Liver (tissue), 9 donors: ENCODE data around the gene CD101. TPM values are rescaled to one million over a fixed set of nuclear protein-coding genes. Genes with fewer than 3 reads are reported as not detected.

ENCODE experiments used
- DNase-seq: peaks from one replicate; pipeline ENCODE4 v3.0.0-alpha.2; 2017; ENCODE audit warnings: low spot score
- H3K27ac ChIP-seq, 2 donors: one replicate each; pipeline ENCODE4 v1.7.0; 2013; ENCODE audit warnings: inconsistent platforms in 2 of 2, low read length in 2 of 2, control low read depth in 1 of 2, low read depth in 1 of 2, mild to moderate bottlenecking in 1 of 2
- H3K27me3 ChIP-seq, 4 donors: one replicate each; pipeline versions ENCODE4 v1.6.1 to v1.7.0; 2013; ENCODE audit warnings: low read length in 3 of 4, inconsistent platforms in 1 of 4, mild to moderate bottlenecking in 1 of 4, moderate library complexity in 1 of 4; ENCODE audit not compliant: control insufficient read depth in 4 of 4, insufficient read depth in 4 of 4
- H3K36me3 ChIP-seq, 4 donors: one replicate each; pipeline versions ENCODE4 v1.6.1 to v1.7.0; 2013; ENCODE audit warnings: low read length in 3 of 4, mild to moderate bottlenecking in 3 of 4, low read depth in 1 of 4, moderate library complexity in 1 of 4; ENCODE audit not compliant: control insufficient read depth in 4 of 4, insufficient read depth in 3 of 4
- H3K4me1 ChIP-seq, 4 donors: one replicate each; pipeline versions ENCODE4 v1.6.1 to v1.7.0; 2013; ENCODE audit warnings: low read length in 3 of 4, mild to moderate bottlenecking in 3 of 4, moderate library complexity in 1 of 4; ENCODE audit not compliant: control insufficient read depth in 4 of 4, insufficient read depth in 4 of 4
- H3K4me3 ChIP-seq, 3 donors: one replicate each; pipeline versions ENCODE4 v1.6.1 to v1.7.0; 2013; ENCODE audit warnings: low read length in 3 of 3, control low read depth in 1 of 3, low read depth in 1 of 3, mild to moderate bottlenecking in 1 of 3
- H3K9ac ChIP-seq, 2 donors: one replicate each; pipeline ENCODE4 v1.7.0; 2013; ENCODE audit warnings: low read length in 2 of 2, mild to moderate bottlenecking in 2 of 2, moderate library complexity in 2 of 2, control low read depth in 1 of 2, low read depth in 1 of 2
- H3K9me3 ChIP-seq, 4 donors: one replicate each; pipeline versions ENCODE4 v1.6.1 to v1.7.0; 2013; ENCODE audit warnings: low read length in 3 of 4; ENCODE audit not compliant: control insufficient read depth in 4 of 4
- EGR1 ChIP-seq, 2 donors: IDR thresholded peaks; 2 replicates each; pipeline ENCODE4 v1.6.1; 2016 to 2018; ENCODE audit warnings: antibody characterized with exemption in 2 of 2, low read depth in 2 of 2
- FOXA2 ChIP-seq: IDR thresholded peaks from 2 replicates; pipeline ENCODE4 v1.6.1; 2016; ENCODE audit warnings: antibody characterized with exemption
- GABPA ChIP-seq, 2 donors: IDR thresholded peaks in 1 of 2; conservative IDR thresholded peaks in 1 of 2; 2 replicates each; pipeline ENCODE4 v1.6.1; 2016; ENCODE audit warnings: antibody characterized with exemption in 2 of 2, mild to moderate bottlenecking in 1 of 2, moderate library complexity in 1 of 2
- HNF4A ChIP-seq, 2 donors: conservative IDR thresholded peaks; 2 replicates each; pipeline ENCODE4 v1.6.1; 2016; ENCODE audit warnings: antibody characterized with exemption in 2 of 2, mild to moderate bottlenecking in 2 of 2
- HNF4G ChIP-seq: IDR thresholded peaks from 2 replicates; pipeline ENCODE4 v1.6.1; 2016; ENCODE audit warnings: antibody characterized with exemption
- JUND ChIP-seq, 2 donors: IDR thresholded peaks; 2 replicates each; pipeline ENCODE4 v1.6.1; 2016; ENCODE audit warnings: antibody characterized with exemption in 2 of 2
- NR2F2 ChIP-seq: IDR thresholded peaks from 2 replicates; pipeline ENCODE4 v1.6.1; 2016; ENCODE audit warnings: antibody characterized with exemption
- RXRA ChIP-seq, 2 donors: IDR thresholded peaks; 2 replicates each; pipeline ENCODE4 v1.6.1; 2017 to 2018; ENCODE audit warnings: antibody characterized with exemption in 2 of 2, mild to moderate bottlenecking in 1 of 2
- YY1 ChIP-seq: IDR thresholded peaks from 2 replicates; pipeline ENCODE4 v1.6.1; 2016; ENCODE audit warnings: antibody characterized with exemption, mild to moderate bottlenecking
- WGBS: extraction: QIAGEN DNeasy Blood & Tissue Kit; methylation state at CpG from one replicate; pipeline ENCODE4 v1.1.7; 2013; 5-methylcytosine and 5-hydroxymethylcytosine counted together
- polyA plus RNA-seq, 2 donors: library from polyadenylated mRNA; stranded (reverse) in 1 of 2; unstranded in 1 of 2; fragments of 200-250 nt in 1 of 2; fragments of >200 nt in 1 of 2; fragmentation: Nextera tagmentation in 1 of 2; extraction: Ambion mirVana in 1 of 2; gene quantifications; one replicate each; pipeline versions ENCODE4 v1.2.1 to v1.2.3, GENCODE V29; 2013 to 2015
- total RNA-seq, 2 donors: library from RNA; depleted of rRNA; stranded (reverse); fragments of >200 nt; gene quantifications; one replicate each; pipeline ENCODE4 v1.2.3, GENCODE V29; 2014
- TF ChIP-seq, protein P1 (sequence below): IDR thresholded peaks from 2 replicates; pipeline ENCODE4 v1.6.1; 2016; ENCODE audit warnings: antibody characterized with exemption
- TF ChIP-seq, protein P2 (sequence below): IDR thresholded peaks from 2 replicates; pipeline ENCODE4 v1.6.1; 2016; ENCODE audit warnings: antibody characterized with exemption
- TF ChIP-seq, protein P3 (sequence below): IDR thresholded peaks from 2 replicates; pipeline ENCODE4 v1.6.1; 2016; ENCODE audit warnings: antibody characterized with exemption, mild to moderate bottlenecking
- donor health status: healthy.
- donor health status: healthy.
- donor health status: healthy.
- donor health status: healthy.
- donor health status: healthy.

The CD101 gene
- total and polyA plus RNA-seq, 4 donors, result 0.24 to 2.0 (median 0.65) TPM

DNA sequence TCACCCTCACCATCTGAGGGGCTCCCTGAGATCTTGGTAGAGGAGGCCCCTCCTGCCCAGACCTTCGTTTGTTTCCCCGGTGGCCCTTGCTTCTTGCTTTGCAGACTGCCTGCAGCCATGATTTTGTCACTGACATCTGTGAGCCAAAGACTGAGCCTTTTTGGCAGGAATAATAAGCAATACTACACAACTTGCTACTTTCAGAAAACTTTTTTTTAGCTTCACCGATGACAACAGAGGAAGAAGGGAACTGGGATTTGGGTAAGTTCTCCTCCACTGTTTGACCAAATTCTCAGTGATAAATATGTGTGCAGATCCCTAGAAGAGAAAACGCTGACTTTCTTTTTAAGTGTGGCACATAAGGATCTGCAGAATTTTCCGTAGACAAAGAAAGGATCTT lies 11.7 kb upstream of the CD101 start:
- no peak overlapping the region for H3K4me3 ChIP-seq
- H3K27me3 ChIP-seq, result no peaks in the 10 kb centered on the region
- TF ChIP-seq NR2F2 (no peak), HNF4G (no peak), JUND (IDR thresholded peaks at IDR 0.05) (no peak), HNF4A (conservative IDR thresholded peaks at IDR 0.05) (no peak)
- TF ChIP-seq, protein P1, sequence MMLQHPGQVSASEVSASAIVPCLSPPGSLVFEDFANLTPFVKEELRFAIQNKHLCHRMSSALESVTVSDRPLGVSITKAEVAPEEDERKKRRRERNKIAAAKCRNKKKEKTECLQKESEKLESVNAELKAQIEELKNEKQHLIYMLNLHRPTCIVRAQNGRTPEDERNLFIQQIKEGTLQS, result no peak
- 80% methylated on average over 5 of the region's 5 CpGs for WGBS
- no peak overlapping the region for H3K9ac ChIP-seq
- no peak overlapping the region for H3K27ac ChIP-seq
- peaks cover 0 to 3% (median 0%) of the 10 kb centered on the region in 4 donors for H3K36me3 ChIP-seq
- H3K9me3 ChIP-seq, result no peaks in the 10 kb centered on the region
- H3K4me1 ChIP-seq, result no peaks in the 10 kb centered on the region
- no peak for DNase-seq

DNA sequence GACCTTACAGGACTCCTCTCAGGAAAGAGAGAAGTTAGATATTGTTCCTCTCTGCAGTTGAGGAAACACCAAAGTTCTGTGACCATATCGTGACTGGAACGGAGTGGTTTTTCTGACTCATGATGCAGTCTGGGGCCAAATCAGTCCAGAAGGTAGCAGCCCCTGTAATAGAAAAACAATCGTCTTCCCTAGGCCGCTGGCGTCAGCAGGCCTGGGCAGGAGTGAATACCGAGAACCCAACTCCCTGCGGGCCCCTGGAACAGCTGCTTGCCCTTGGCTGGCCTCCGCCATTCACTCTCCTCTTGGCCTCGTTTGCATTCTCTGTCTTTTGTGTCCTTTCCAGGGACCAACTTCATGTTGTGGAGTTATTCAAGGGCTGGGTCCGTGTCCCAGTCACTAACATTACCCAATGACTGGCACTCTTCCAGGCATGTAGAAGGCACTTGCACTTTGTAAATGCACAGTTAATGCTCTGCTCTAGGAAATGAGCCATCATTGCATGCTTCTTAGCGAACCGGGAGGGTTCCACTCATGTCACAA lies 10.9 kb upstream of the CD101 start:
- TF ChIP-seq JUND (IDR thresholded peaks at IDR 0.05) (no peak), GABPA (IDR thresholded peaks at IDR 0.05 in 1 of 2, conservative IDR thresholded peaks at IDR 0.05 in 1 of 2) (no peak)
- TF ChIP-seq, protein P2, sequence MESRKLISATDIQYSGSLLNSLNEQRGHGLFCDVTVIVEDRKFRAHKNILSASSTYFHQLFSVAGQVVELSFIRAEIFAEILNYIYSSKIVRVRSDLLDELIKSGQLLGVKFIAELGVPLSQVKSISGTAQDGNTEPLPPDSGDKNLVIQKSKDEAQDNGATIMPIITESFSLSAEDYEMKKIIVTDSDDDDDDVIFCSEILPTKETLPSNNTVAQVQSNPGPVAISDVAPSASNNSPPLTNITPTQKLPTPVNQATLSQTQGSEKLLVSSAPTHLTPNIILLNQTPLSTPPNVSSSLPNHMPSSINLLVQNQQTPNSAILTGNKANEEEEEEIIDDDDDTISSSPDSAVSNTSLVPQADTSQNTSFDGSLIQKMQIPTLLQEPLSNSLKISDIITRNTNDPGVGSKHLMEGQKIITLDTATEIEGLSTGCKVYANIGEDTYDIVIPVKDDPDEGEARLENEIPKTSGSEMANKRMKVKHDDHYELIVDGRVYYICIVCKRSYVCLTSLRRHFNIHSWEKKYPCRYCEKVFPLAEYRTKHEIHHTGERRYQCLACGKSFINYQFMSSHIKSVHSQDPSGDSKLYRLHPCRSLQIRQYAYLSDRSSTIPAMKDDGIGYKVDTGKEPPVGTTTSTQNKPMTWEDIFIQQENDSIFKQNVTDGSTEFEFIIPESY, result no peak
- no peaks in the 10 kb centered on the region for H3K4me1 ChIP-seq
- H3K27ac ChIP-seq, result no peak overlapping the region
- 78% methylated on average over 12 of the region's 12 CpGs for WGBS
- H3K4me3 ChIP-seq, result no peak overlapping the region
- no peaks in the 10 kb centered on the region for H3K9me3 ChIP-seq
- H3K36me3 ChIP-seq, result peaks cover 0 to 3% (median 0%) of the 10 kb centered on the region in 4 donors
- H3K9ac ChIP-seq, result no peak overlapping the region
- no peaks in the 10 kb centered on the region for H3K27me3 ChIP-seq
- DNase-seq, result no peak

DNA sequence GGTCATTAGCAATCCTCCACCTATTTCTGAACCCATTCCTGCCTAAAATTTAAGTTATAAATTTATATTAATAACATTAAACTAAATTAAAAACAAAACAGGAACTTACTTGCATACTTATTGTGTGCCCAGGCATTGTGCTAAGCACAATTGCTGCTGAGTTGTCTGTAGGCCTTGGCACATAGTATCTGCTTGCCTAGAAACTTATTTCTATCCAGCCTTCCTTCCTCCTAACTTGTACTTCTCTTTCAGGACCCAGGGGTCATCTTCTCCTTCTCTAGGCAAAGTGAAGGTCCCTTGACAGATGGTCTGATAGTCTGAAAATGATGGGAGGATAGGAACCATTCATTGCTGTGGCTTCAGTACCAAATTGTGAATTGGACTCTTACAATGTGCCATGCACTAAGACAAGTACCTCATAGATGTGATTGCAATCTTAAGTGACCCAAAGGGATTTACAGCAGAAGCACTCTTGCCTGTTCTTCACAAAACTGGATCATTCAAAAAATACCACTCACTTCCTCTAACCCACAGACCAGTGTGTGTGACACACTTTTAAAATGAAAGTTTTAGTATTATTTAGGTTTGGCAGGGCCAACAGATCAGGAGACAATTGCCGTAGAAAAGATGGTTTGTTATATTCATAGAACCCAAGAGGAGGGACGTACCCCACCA lies 10.3 kb upstream of the CD101 start:
- Histone ChIP-seq H3K4me1 (no peaks in the 10 kb centered on the region), H3K36me3 (peaks cover 0 to 3% (median 0%) of the 10 kb centered on the region in 4 donors), H3K27me3 (no peaks in the 10 kb centered on the region), H3K27ac (no peak overlapping the region), H3K9ac (no peak overlapping the region), H3K4me3 (no peak overlapping the region), H3K9me3 (no peaks in the 10 kb centered on the region)
- WGBS, result 84% methylated on average over 2 of the region's 2 CpGs
- no peak for TF ChIP-seq YY1
- no peak for TF ChIP-seq JUND (IDR thresholded peaks at IDR 0.05)
- TF ChIP-seq, protein P3, sequence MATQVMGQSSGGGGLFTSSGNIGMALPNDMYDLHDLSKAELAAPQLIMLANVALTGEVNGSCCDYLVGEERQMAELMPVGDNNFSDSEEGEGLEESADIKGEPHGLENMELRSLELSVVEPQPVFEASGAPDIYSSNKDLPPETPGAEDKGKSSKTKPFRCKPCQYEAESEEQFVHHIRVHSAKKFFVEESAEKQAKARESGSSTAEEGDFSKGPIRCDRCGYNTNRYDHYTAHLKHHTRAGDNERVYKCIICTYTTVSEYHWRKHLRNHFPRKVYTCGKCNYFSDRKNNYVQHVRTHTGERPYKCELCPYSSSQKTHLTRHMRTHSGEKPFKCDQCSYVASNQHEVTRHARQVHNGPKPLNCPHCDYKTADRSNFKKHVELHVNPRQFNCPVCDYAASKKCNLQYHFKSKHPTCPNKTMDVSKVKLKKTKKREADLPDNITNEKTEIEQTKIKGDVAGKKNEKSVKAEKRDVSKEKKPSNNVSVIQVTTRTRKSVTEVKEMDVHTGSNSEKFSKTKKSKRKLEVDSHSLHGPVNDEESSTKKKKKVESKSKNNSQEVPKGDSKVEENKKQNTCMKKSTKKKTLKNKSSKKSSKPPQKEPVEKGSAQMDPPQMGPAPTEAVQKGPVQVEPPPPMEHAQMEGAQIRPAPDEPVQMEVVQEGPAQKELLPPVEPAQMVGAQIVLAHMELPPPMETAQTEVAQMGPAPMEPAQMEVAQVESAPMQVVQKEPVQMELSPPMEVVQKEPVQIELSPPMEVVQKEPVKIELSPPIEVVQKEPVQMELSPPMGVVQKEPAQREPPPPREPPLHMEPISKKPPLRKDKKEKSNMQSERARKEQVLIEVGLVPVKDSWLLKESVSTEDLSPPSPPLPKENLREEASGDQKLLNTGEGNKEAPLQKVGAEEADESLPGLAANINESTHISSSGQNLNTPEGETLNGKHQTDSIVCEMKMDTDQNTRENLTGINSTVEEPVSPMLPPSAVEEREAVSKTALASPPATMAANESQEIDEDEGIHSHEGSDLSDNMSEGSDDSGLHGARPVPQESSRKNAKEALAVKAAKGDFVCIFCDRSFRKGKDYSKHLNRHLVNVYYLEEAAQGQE, result no peak
- no peak for TF ChIP-seq HNF4G
- no peak for TF ChIP-seq EGR1 (IDR thresholded peaks at IDR 0.05; ENCODE audit: low read depth in 2 of 2)
- TF ChIP-seq RXRA (IDR thresholded peaks at IDR 0.05), result no peak
- TF ChIP-seq FOXA2, result no peak
- DNase-seq, result no peak
